ENCODE data around the gene ZKSCAN2. TPM values are rescaled to one million over a fixed set of nuclear protein-coding genes. Genes with fewer than 3 reads are reported as not detected.

Gene ZKSCAN2
- total RNA-seq, 3 donors from 2014 or later = 3.9 to 5.0 (median 4.6) TPM

- TF ChIP-seq POLR2AphosphoS5 (IDR thresholded peaks at IDR 0.05) (no peak), POLR2A (IDR thresholded peaks at IDR 0.05) (no peak)
- H3K36me3 ChIP-seq = no peaks in the 10 kb centered on the region
Observed at GRCh38 chr16:25210758-25211157, 46.9 kb downstream of the ZKSCAN2 start.

GRCh38 chr16:25199457-25199856 is 58.2 kb downstream of the ZKSCAN2 start:
- Histone ChIP-seq H3K27ac (no peak overlapping the region), H3K27me3 (no peaks in the 10 kb centered on the region), H3K36me3 (no peaks in the 10 kb centered on the region), H3K4me1 (no peaks in the 10 kb centered on the region), H3K4me3 (no peak overlapping the region), H3K9me3 (no peaks in the 10 kb centered on the region)
- intact Hi-C loops (cut with DNase I; ENCODE audit: low total_unique reads) = no loop called here
- no peak for TF ChIP-seq POLR2AphosphoS5 (IDR thresholded peaks at IDR 0.05)
- no peak for TF ChIP-seq POLR2A (IDR thresholded peaks at IDR 0.05)
- no peak for TF ChIP-seq CTCF (IDR thresholded peaks at IDR 0.05)
- DNase-seq (ENCODE audit: low spot score in 2 of 2) = no peak

More at GRCh38 chr16:25210758-25211157, 46.9 kb downstream of the ZKSCAN2 start:
- no peak overlapping the region for H3K27ac ChIP-seq
- H3K9me3 ChIP-seq = no peaks in the 10 kb centered on the region
- no peak for DNase-seq (ENCODE audit: low spot score in 2 of 2)
- no peaks in the 10 kb centered on the region for H3K4me1 ChIP-seq
- H3K4me3 ChIP-seq = no peak overlapping the region
- no peaks in the 10 kb centered on the region for H3K27me3 ChIP-seq
- intact Hi-C loops (cut with DNase I; ENCODE audit: low total_unique reads) = no loop called here

GRCh38 chr16:25198021-25198420 is 59.6 kb downstream of the ZKSCAN2 start:
- Histone ChIP-seq H3K9me3 (no peaks in the 10 kb centered on the region), H3K27ac (no peak overlapping the region), H3K4me1 (no peaks in the 10 kb centered on the region), H3K4me3 (no peak overlapping the region), H3K36me3 (no peaks in the 10 kb centered on the region), H3K27me3 (no peaks in the 10 kb centered on the region)
- TF ChIP-seq POLR2A (IDR thresholded peaks at IDR 0.05) (no peak), POLR2AphosphoS5 (IDR thresholded peaks at IDR 0.05) (no peak), CTCF (IDR thresholded peaks at IDR 0.05) (no peak)
- DNase-seq (ENCODE audit: low spot score in 2 of 2) = no peak
- intact Hi-C loops (cut with DNase I; ENCODE audit: low total_unique reads) = no loop called here

GRCh38 chr16:25194273-25194878 is 63.3 kb downstream of the ZKSCAN2 start:
- intact Hi-C loops (cut with DNase I; ENCODE audit: low total_unique reads) = no loop called here
- no peak overlapping the region for H3K27ac ChIP-seq
- DNase-seq (ENCODE audit: low spot score in 2 of 2) = no peak
- TF ChIP-seq POLR2A (IDR thresholded peaks at IDR 0.05) = no peak
- no peaks in the 10 kb centered on the region for H3K36me3 ChIP-seq
- no peaks in the 10 kb centered on the region for H3K27me3 ChIP-seq
- H3K4me1 ChIP-seq = no peaks in the 10 kb centered on the region
- no peaks in the 10 kb centered on the region for H3K9me3 ChIP-seq
- no peak overlapping the region for H3K4me3 ChIP-seq

- H3K36me3 ChIP-seq = no peaks in the 10 kb centered on the region
- no peak overlapping the region for H3K27ac ChIP-seq
- DNase-seq (ENCODE audit: low spot score in 2 of 2) = no peak
- no peaks in the 10 kb centered on the region for H3K4me1 ChIP-seq
- no peak overlapping the region for H3K4me3 ChIP-seq
- TF ChIP-seq POLR2AphosphoS5 (IDR thresholded peaks at IDR 0.05) = no peak
- no peak for TF ChIP-seq POLR2A (IDR thresholded peaks at IDR 0.05)
- no peak for TF ChIP-seq CTCF (IDR thresholded peaks at IDR 0.05)
- H3K9me3 ChIP-seq = no peaks in the 10 kb centered on the region
- intact Hi-C loops (cut with DNase I; ENCODE audit: low total_unique reads) = no loop called here
- no peaks in the 10 kb centered on the region for H3K27me3 ChIP-seq
Observed at GRCh38 chr16:25192096-25192495, 65.5 kb downstream of the ZKSCAN2 start.

- TF ChIP-seq POLR2A (IDR thresholded peaks at IDR 0.05) (no peak), CTCF (IDR thresholded peaks at IDR 0.05) (no peak), POLR2AphosphoS5 (IDR thresholded peaks at IDR 0.05) (no peak)
- Histone ChIP-seq H3K27me3 (no peaks in the 10 kb centered on the region), H3K9me3 (no peaks in the 10 kb centered on the region), H3K4me1 (no peaks in the 10 kb centered on the region), H3K4me3 (no peak overlapping the region), H3K36me3 (no peaks in the 10 kb centered on the region), H3K27ac (no peak overlapping the region)
- no peak for DNase-seq (ENCODE audit: low spot score in 2 of 2)
- intact Hi-C loops (cut with DNase I; ENCODE audit: low total_unique reads) = no loop called here
Observed at GRCh38 chr16:25189305-25189704, 68.3 kb downstream of the ZKSCAN2 start.

Data from breast epithelium (tissue), 4 donors.